GM12864 (cell line): ENCODE data around the gene CMPK2.

Experiments
- DNase-seq: peaks from one replicate; pipeline ENCODE4 v3.0.0-alpha.2; 2011; ENCODE audit warnings: low read depth
- H3K4me3 ChIP-seq: 2 replicates; pipeline ENCODE4 v1.5.1; 2011; ENCODE audit warnings: mild to moderate bottlenecking, low read depth, low read length, control low read depth
- CTCF ChIP-seq: IDR thresholded peaks from 2 replicates; pipeline ENCODE4 v1.5.1; 2011; ENCODE audit warnings: low read depth, mild to moderate bottlenecking, moderate library complexity, low read length, control low read depth, inconsistent platforms; ENCODE audit errors: missing control alignments

The CMPK2 gene

GRCh38 chr2:6845312-6845711, 20.4 kb downstream of the CMPK2 start:
- no peak for DNase-seq
- TF ChIP-seq CTCF: no peak
- no peak overlapping the region for H3K4me3 ChIP-seq

GRCh38 chr2:6841537-6842287, 24.0 kb downstream of the CMPK2 start:
- no peak overlapping the region for H3K4me3 ChIP-seq
- no peak for DNase-seq
- TF ChIP-seq CTCF: no peak

- no peak for DNase-seq
- no peak overlapping the region for H3K4me3 ChIP-seq
- TF ChIP-seq CTCF: no peak
Observed at GRCh38 chr2:6838673-6839319, 26.9 kb downstream of the CMPK2 start.

- no peak for DNase-seq
- no peak overlapping the region for H3K4me3 ChIP-seq
- TF ChIP-seq CTCF: no peak
Observed at GRCh38 chr2:6835467-6835866, 30.2 kb downstream of the CMPK2 start.

GRCh38 chr2:6834163-6834562, 31.5 kb downstream of the CMPK2 start:
- H3K4me3 ChIP-seq: no peak overlapping the region
- TF ChIP-seq CTCF: no peak
- DNase-seq: no peak

- TF ChIP-seq CTCF: no peak
Observed at GRCh38 chr2:6833300-6833604, 32.5 kb downstream of the CMPK2 start.

More at GRCh38 chr2:6833300-6833604, 32.5 kb downstream of the CMPK2 start:
- DNase-seq: no peak
- no peak overlapping the region for H3K4me3 ChIP-seq
